Gastrocnemius medialis (tissue), 4 donors: Measurements from ENCODE around the gene NEK1.

Experiments used
- CTCF ChIP-seq, 5 experiments: fragments of 450-650 bp in 3 of 5; fragments of 200-600 bp in 2 of 5; sonication (generic) in 2 of 5; IDR thresholded peaks in 4 of 5; conservative IDR thresholded peaks in 1 of 5; 1 replicate in 4 of 5; 2 replicates in 1 of 5; pipeline ENCODE4 v1.5.1; 2016 to 2019; ENCODE audit warnings: antibody characterized with exemption in 5 of 5, mild to moderate bottlenecking in 3 of 5, moderate library complexity in 3 of 5
- POLR2A ChIP-seq, 2 donors: fragments of 450-650 bp; IDR thresholded peaks; one replicate each; pipeline ENCODE4 v1.6.1; 2017; ENCODE audit warnings: antibody characterized with exemption in 2 of 2, mild to moderate bottlenecking in 2 of 2, moderate library complexity in 2 of 2

DNA sequence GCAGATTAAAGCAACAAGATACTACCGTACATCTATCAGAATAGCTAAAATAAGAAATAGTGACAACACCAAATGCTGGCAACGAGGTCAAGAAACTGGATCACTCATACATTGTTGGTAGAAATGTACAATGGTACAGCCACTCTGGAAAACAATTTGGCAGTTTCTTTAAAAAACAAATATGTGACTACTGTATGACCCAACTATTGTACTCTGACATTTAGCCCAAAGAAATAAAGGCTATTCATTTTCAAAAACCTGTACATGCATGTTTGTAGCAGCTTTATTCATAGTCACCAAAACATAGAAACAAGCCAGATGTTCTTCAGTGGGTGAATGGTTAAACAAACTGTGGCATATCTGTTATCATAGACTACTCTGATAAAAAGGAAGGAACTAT, 16.2 kb upstream of the NEK1 start:
- no peak for TF ChIP-seq POLR2A (IDR thresholded peaks at IDR 0.05)
- TF ChIP-seq CTCF (IDR thresholded peaks at IDR 0.05 in 4 of 5, conservative IDR thresholded peaks at IDR 0.05 in 1 of 5), result no peak
